Cardiac muscle cell (in vitro differentiated cells and primary cell): Measurements from ENCODE around the gene GTPBP1. TPM values are rescaled to one million over a fixed set of nuclear protein-coding genes. Genes with fewer than 3 reads are reported as not detected.

ENCODE experiments used
- DNase-seq, 2 donors: peaks; one replicate each; pipeline versions ENCODE4 v3.0.0 to v3.0.0-alpha.2; 2010 to 2017; ENCODE audit warnings: low read depth in 1 of 2, low spot score in 1 of 2
- H3K27ac ChIP-seq: fragments of 200-600 bp; sonication (generic); 2 replicates; pipeline ENCODE4 v1.5.1; 2016
- H3K27me3 ChIP-seq: fragments of 200-600 bp; sonication (generic); 2 replicates; pipeline ENCODE4 v1.6.0; 2016; ENCODE audit warnings: control low read depth
- H3K36me3 ChIP-seq: fragments of 200-600 bp; sonication (generic); 2 replicates; pipeline ENCODE4 v1.5.1; 2016; ENCODE audit warnings: control low read depth
- H3K4me1 ChIP-seq: fragments of 200-600 bp; sonication (generic); 2 replicates; pipeline ENCODE4 v1.8.1; 2017; ENCODE audit warnings: low read depth, mild to moderate bottlenecking, mixed run types
- H3K4me3 ChIP-seq: fragments of 200-600 bp; sonication (generic); 2 replicates; pipeline ENCODE4 v1.5.1; 2016; ENCODE audit warnings: mild to moderate bottlenecking
- H3K9me3 ChIP-seq: fragments of 200-600 bp; sonication (generic); 2 replicates; pipeline ENCODE4 v1.5.1; 2017; ENCODE audit warnings: low read depth, mild to moderate bottlenecking, control low read depth
- CTCF ChIP-seq: IDR thresholded peaks from 2 replicates; pipeline ENCODE4 v1.5.1; 2012; ENCODE audit warnings: low read depth, mild to moderate bottlenecking, low read length
- polyA plus RNA-seq: library from polyadenylated mRNA; unstranded; fragments of >200 nt; fragmentation: Nextera tagmentation; extraction: Ambion mirVana; gene quantifications from 2 replicates; pipeline ENCODE4 v1.2.1, GENCODE V29; 2016
- total RNA-seq: library from RNA; depleted of rRNA; stranded (reverse); fragments of >200 nt; gene quantifications from 2 replicates; pipeline ENCODE4 v1.2.3, GENCODE V29; 2016

GTPBP1 gene
- total and polyA plus RNA-seq, 2 experiments from 2014 or later = 49.8 to 92.2 TPM

- H3K4me1 ChIP-seq = peaks cover 36% of the 10 kb centered on the region
- H3K27me3 ChIP-seq = no peaks in the 10 kb centered on the region
- H3K27ac ChIP-seq = no peak overlapping the region
- peaks cover 20% of the 10 kb centered on the region for H3K36me3 ChIP-seq
- no peak overlapping the region for H3K4me3 ChIP-seq
- no peak for DNase-seq
- no peak for TF ChIP-seq CTCF
- no peaks in the 10 kb centered on the region for H3K9me3 ChIP-seq
These were observed 10.1 kb downstream of the GTPBP1 start for GRCh38 chr22:38715852-38716251.

GRCh38 chr22:38716271-38716670 is 10.5 kb downstream of the GTPBP1 start:
- no peaks in the 10 kb centered on the region for H3K9me3 ChIP-seq
- no peak overlapping the region for H3K4me3 ChIP-seq
- TF ChIP-seq CTCF = no peak
- peaks cover 36% of the 10 kb centered on the region for H3K4me1 ChIP-seq
- no peaks in the 10 kb centered on the region for H3K27me3 ChIP-seq
- no peak for DNase-seq
- H3K36me3 ChIP-seq = peaks cover 16% of the 10 kb centered on the region
- no peak overlapping the region for H3K27ac ChIP-seq

GRCh38 chr22:38716826-38717225 is 11.1 kb downstream of the GTPBP1 start:
- TF ChIP-seq CTCF = no peak
- H3K4me3 ChIP-seq = no peak overlapping the region
- no peak for DNase-seq
- H3K36me3 ChIP-seq = peaks cover 14% of the 10 kb centered on the region
- no peak overlapping the region for H3K27ac ChIP-seq
- H3K4me1 ChIP-seq = peaks cover 36% of the 10 kb centered on the region
- H3K9me3 ChIP-seq = no peaks in the 10 kb centered on the region
- H3K27me3 ChIP-seq = no peaks in the 10 kb centered on the region

GRCh38 chr22:38717244-38717643 is 11.5 kb downstream of the GTPBP1 start:
- peaks cover 19% of the 10 kb centered on the region for H3K36me3 ChIP-seq
- peaks cover 32% of the 10 kb centered on the region for H3K4me1 ChIP-seq
- H3K4me3 ChIP-seq = no peak overlapping the region
- H3K27ac ChIP-seq = no peak overlapping the region
- TF ChIP-seq CTCF = no peak
- no peak for DNase-seq
- no peaks in the 10 kb centered on the region for H3K27me3 ChIP-seq
- no peaks in the 10 kb centered on the region for H3K9me3 ChIP-seq

GRCh38 chr22:38718414-38718813 is 12.7 kb downstream of the GTPBP1 start:
- peak; percentile 59 for TF ChIP-seq CTCF
- Histone ChIP-seq H3K36me3 (peaks cover 29% of the 10 kb centered on the region), H3K4me3 (no peak overlapping the region), H3K9me3 (no peaks in the 10 kb centered on the region), H3K27me3 (no peaks in the 10 kb centered on the region), H3K4me1 (peaks cover 20% of the 10 kb centered on the region), H3K27ac (no peak overlapping the region)
- peak in 1 of 2 donors; percentile 80 for DNase-seq

- H3K4me1 ChIP-seq = peaks cover 12% of the 10 kb centered on the region
- peaks cover 34% of the 10 kb centered on the region for H3K36me3 ChIP-seq
- no peak for DNase-seq
- H3K9me3 ChIP-seq = no peaks in the 10 kb centered on the region
- no peak overlapping the region for H3K4me3 ChIP-seq
- no peaks in the 10 kb centered on the region for H3K27me3 ChIP-seq
- no peak overlapping the region for H3K27ac ChIP-seq
- no peak for TF ChIP-seq CTCF
These were observed 13.5 kb downstream of the GTPBP1 start for GRCh38 chr22:38719196-38719595.
